Activated effector memory CD4-positive, alpha-beta T cell treated with Interleukin-2 at 50 U/mL for 16 hours (primary cell): Measurements from ENCODE around the gene LINC01488.

Experiments
- DNase-seq: peaks from one replicate; pipeline ENCODE4 v3.0.0-alpha.2; 2020

Gene LINC01488

DNA sequence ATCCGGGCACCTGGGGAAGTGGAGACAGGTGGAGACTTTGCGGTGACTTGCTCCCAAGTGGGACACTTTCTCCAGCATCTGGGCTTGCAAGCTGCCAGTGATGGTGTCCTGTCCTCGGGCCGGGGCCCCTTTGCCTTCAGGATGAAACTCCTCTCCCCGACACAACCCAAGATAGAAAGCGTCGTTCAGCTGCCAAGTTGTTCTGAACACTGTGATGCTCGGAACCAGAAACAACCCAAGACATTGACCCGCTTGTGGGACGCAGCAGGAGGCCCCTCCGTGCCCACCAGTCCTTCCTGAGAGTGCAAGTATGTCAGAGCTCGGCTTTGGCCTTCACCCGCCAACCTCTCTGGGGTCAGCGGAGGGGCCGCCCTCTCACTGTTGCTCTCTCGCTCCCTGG, 31.3 kb downstream of the LINC01488 start:
- DNase-seq, result no peak

DNA sequence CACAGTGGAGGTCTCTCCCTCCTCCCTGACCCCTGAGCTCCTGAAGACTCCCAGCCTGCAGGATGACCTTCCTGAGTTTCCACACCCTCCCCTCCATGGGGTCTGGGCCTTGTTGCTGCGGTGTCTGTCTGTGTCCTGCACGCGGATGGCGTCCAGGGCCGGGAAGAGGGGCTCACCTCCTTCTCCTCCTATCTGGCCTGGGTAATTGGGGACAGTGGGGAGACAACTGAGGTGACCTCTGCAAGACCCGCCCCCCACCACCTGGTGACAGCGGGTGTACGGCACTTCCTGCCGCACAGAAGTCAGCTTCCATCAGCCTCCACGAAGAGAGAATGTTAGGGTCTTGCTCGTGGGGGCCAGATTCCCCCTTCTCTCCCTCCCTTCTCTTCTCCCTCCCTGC, 31.7 kb downstream of the LINC01488 start:
- DNase-seq, result no peak

DNA sequence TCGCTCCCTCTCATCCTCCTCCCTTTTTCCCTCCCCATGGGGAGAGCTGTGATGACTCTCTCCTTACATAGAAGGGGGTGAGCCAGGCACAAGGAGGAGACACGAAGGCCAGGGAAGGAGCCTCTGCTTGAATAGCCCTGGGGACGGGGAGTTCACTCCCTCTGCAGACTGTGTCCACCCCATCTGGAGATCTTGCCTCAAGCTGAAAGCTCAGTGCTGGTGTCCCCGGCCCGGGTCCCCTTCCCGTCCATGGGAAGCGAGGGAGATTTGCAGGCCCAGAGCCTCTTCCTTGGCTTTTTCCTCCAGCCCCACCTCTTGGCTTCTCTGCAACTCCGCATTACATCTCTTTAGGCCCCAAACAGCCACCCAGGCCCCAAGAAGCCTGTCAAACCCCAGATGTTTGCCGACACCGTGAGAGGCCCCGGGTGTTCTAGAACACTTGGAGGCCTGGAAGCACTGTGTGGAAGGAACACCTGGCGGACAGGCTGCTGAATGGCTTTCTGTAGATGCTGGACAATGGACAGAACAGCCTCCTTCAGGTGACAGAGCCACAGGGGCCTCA, 32.3 kb downstream of the LINC01488 start:
- no peak for DNase-seq

DNA sequence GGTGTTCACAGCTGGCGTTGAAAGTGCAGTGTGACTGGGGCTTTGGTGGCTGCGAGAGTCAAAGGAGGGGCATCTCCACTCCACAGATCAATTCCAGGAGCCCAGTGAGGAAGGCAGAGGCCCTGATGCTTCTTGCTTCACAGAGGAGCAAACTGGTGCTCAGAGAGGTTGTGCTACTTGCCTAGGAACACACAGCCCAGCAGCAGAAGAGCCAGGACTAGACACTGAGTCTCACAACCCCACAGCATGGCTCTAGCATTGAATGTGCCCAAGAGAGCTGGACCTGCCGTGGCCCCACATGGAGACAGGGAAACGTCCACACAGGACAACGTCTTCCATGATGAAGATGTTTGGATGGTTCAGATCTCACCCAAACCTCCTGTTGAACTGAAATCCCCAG, 33.3 kb downstream of the LINC01488 start:
- DNase-seq, result no peak

DNA sequence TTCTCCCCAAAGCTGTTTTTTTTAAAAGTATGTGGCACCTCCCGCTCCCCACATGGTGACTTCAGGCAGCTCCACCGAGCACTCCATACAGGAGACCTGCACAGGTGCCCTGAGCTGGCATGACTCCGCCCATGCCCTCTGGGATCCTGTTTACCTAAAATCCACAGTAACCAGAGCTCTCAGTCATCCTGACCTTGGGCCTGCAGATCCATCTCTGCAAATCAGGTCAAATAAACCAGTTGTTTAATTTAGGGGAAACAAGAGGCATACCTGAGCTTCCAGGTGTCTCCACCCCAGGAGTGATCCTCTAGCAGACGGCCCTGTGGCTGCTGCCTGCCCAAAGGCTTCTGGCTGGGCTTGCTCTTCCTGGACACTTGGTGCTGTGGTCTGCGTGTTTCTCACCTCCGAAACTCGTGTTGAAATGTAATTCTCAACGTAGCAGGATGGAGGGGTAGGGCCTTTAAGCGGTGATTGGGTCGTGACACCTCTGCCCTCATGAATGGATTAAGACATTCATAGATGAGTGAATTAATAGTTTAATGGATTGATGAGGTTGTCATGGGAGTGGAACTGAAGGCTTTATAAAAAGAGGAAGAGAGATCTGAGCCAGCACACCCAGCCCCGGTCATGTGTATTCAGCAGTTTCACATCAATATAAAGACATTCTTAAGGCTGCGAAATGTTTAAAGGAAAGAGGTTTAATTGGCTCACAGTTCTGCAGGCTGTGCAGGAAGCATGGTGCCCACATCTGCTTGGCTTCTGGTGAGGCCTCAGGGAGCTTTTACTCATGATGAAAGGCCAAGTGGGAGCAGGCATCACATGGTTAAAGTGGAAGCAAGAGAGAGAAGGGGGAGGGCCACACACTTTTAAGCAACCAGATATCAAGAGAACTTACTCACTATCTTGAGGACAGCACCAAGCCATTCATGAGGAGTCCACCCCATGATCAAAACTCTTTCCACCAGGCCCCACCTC, 34.1 kb downstream of the LINC01488 start:
- no peak for DNase-seq

GRCh38 chr11:69516526-69516925, 35.1 kb downstream of the LINC01488 start:
- no peak for DNase-seq

GRCh38 chr11:69518081-69518950, 36.9 kb downstream of the LINC01488 start:
- no peak for DNase-seq

DNA sequence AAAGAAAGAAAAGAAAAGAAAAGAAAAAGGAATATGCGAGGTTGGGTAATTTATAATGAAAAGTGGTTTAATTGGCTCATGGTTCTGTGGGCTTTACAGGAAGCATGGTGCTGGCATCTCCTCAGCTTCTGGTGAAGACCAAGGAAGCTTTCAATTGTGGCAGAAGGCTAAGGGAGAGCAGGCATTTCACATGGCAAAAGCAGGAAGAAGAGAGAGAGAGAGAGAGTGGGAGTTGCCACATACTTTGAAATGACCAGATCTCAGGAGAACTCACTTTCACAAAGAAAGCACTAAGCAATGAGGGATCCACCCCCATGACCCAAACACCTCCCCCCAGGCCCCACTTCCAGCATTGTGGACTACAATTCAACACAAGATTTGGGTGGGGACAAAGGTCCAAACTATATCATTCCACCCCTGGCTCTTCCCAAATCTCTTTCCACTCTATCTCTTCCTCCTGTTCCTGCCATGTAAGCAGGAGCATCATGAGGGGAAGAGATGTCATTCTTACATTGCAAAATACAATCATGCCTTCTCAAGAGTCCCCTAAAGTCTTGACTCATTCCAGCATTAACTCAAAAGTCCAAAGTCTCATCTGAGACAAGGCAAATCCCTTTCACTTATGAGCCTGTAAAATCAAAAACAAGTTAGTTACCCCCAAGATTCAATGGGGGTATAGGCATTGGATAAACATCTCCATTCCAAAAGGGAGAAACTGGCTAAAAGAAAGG, 38.9 kb downstream of the LINC01488 start:
- no peak for DNase-seq

DNA sequence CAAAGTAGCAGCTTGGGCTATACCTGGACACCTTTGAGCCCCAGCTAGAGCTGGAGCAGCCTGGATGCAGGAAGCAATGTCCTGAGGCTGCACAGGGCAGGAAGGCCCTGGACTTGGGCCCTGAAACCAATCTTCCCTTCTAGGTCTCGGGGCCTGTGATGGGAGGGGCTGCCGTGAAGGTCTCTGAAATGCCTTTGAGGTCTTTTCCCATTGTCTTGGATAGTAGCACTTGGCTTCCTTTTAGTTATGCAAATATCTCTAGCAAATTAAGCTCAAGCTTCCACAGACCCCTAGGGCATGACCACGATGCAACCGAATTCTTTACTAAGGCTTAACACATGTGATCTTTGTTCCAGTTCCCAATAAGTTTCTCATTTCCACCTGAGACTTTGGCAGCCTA, 40.0 kb downstream of the LINC01488 start:
- DNase-seq, result no peak

- no peak for DNase-seq
These were observed 42.0 kb downstream of the LINC01488 start for GRCh38 chr11:69523453-69523852.

GRCh38 chr11:69524291-69524882, 42.9 kb downstream of the LINC01488 start:
- DNase-seq, result no peak

GRCh38 chr11:69524991-69525411, 43.5 kb downstream of the LINC01488 start:
- DNase-seq, result no peak

DNA sequence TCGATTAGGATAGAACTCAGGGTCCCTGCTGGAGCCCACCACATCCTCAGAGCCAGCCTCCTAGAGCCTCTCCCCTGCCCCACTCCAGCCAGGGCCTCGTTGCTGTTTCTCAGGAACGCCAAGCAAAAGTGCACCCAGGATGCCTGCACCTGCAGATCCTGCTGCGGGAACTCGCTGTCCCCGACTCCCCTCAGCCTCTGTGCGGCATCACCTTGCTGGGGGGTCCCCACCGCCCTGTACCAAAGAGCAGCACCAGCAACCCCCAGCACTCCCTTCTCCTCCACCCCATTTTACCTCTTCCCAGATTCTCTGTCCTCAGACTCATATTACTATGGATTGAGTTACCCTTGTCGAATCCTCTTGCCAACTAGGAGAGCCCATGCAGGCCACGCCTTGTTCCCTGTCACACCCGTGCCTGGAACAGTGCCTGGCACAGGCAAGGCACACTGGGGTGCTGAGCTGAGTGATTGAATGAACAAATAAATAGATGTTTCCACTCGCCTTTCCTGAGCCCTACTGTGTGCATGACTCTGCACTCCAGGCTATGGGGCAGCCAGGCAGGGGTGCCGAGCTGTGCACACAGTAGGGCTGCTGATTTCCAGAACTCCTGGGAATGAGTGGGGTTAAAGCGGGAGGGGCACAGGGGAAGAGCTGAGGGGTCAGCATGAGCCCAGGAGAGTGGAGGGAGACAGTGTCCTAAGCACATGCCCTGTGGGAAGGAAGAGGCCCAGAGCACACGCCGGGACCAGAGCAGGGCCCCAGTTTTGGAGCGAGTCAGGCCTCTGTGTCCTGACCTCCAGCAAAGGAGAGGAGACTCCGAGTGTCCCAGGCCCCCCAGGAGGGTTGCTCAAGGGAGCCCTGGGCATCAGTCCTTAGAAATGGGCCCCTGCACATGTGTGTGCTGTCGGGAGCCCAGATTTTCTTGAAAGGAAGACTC, 44.3 kb downstream of the LINC01488 start:
- no peak for DNase-seq

DNA sequence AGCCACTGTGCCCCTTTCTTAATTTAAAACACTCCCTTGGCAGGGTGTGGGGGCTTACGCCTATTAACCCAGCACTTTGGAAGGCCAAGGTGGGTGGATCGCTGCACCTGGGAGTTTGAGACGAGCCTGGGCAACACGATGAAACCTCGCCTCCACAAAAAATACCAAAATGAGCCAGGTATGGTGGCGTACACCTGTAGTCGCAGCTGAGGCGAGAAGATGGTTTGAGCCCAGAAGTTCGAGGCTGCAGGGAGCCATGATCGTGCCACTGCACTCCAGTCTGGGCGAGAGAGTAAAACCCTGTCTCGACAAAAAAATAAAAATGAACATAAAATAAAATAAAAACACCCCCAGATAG, 45.0 kb downstream of the LINC01488 start:
- DNase-seq, result no peak

DNA sequence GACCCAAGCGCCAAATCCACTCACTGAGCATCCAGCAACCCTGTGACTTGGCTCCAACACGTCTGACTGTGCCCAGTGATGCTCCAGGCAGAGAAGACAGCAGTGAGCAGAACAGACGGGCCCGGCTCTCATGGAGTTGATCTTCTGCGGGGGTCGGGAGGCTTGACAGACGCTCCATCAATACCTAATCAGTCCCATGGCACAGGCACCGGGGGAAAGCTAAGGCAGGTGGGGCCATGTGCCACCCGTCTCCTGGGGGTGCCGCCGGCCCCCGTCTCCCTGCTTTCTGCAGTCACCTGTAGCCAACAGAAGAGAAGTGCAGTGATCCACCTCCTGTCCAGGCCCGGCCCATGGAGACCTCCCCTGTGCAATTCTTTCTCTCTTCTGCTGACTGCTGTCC, 47.5 kb downstream of the LINC01488 start:
- no peak for DNase-seq

GRCh38 chr11:69530278-69531070, 49.0 kb downstream of the LINC01488 start:
- DNase-seq, result no peak

GRCh38 chr11:69531071-69531716, 49.7 kb downstream of the LINC01488 start:
- no peak for DNase-seq

- no peak for DNase-seq
These were observed 50.2 kb downstream of the LINC01488 start for GRCh38 chr11:69531717-69532088.

DNA sequence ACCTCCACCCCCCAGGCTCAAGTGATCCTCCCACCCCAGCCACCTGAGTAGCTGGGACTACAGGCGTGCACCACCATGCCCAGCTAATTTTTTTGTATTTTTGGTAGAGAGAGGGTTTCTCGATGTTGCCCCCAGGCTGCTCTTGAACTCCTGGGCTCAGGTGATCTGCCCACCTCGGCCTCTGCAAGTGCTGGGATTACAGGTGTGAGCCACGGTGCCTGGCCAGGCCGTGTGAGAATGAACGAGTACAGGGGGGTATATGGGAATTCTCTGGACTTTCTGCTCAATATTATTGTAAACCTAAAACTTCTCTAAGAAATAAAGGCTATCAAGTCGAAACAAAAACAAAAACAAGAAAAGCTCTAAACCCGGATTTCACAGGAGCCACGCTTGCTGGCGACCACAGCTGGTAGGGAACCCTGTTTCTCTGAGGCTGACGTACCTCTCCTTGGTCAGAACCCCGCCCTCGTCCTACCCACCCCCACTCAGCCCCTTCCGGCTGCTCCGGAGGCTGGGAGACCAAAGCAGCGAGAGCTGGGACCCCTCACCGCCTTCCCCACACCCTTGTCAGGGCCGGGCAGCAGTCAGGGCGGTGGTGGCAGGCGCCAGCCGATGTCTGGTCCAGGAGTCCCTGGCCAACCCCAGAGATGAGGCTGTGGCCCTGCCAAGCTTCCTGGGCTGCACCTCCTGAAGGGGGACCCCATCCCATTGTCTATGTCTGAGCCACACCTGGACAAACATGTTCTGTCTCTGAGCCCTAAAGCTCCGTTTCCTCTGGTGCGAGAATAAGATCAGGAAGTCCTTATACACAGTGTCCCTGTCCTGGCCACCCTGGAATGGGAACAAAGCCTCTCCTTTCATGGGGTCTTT, 52.1 kb downstream of the LINC01488 start:
- DNase-seq, result no peak
